Measurements from ENCODE around the gene CCDC74A. TPM values are rescaled to one million over a fixed set of nuclear protein-coding genes. Genes with fewer than 3 reads are reported as not detected.
"Not testable (repeated sequence)": the region's sequence is repeated elsewhere in the genome, so short reads cannot be mapped to it uniquely, and the experiment has no call there.

The CCDC74A gene
- total RNA-seq, 1 donor from 2014 or later = 1.1 TPM

DNA sequence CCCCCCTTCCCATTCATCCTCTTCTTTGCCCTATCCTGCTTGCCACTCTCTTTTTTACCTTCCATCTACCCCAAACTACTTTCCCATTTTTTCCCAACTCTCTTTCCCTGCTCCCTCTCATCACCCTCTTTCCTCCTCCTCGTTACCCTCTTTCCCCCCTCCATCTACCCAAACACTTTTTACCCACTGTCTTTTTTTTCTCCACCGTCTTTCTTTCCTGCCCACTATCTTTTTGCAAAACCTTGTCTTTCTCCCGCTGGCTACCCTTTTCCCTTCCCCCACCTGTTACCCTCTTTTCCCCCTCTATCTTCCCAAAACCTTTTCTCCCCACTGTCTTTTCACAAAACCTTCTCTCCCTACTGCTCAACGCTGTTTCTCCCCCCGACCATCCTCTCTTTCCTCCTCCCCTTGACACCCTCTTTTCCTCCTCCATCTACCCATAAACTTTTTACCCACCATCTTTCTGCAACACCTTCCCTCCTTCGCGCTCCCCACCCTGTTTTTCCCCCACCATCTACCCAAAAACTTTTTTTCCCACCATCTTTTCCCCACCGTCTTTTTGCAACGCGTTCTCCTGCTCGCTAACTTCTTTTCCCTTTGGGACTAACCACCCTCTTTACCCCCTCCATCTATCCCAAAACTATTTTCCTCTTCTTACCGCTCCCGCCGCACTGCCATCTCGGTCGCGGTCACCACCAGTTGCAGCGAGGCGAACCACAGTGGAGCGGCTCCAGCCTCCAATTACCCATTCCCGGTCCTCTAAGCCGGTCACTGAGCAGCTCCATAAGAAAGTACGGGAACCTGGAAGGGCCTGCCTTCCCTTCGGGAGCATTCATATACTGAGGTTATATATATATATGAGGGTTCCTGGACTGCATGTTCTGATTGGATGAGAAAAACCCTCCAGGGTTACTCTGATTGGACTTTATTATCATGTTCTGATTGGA is 15.0 kb downstream of the CCDC74A start:
- DNase-seq (ENCODE audit: low spot score) = no peak
- intact Hi-C loops (cut with DNase I) = no loop called here

GRCh38 chr2:131543385-131543891 is 15.8 kb downstream of the CCDC74A start:
- no peak for DNase-seq (ENCODE audit: low spot score)
- intact Hi-C loops (cut with DNase I) = no loop called here

- DNase-seq (ENCODE audit: low spot score); intact Hi-C loops (cut with DNase I): not testable (repeated sequence)
Measured at GRCh38 chr2:131544006-131544812, 16.5 kb downstream of the CCDC74A start.

- intact Hi-C loops (cut with DNase I); DNase-seq (ENCODE audit: low spot score): not testable (repeated sequence)
Measured at GRCh38 chr2:131544813-131545165, 17.1 kb downstream of the CCDC74A start.

GRCh38 chr2:131552871-131553270 is 25.2 kb downstream of the CCDC74A start:
- intact Hi-C loops (cut with DNase I) = no loop called here
- no peak for DNase-seq (ENCODE audit: low spot score)

DNA sequence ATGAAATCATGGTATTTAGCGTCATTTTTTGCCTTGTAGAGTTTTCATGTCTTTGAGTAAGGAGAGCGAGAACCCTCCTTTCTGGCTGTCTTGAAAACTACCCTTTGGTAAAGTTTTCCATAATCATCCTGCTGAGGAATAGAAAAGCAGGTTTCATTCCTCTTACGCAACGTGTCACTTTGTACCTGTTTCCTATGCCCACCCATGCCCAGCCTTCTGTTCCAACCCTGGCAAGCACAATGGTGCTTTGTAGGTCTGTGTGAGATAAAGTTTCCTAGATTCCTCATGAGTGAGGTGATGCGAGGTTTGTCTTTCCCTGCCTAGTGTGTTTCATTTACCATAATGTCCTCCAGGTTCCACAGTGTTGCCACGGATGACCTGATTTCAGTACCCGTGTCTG is 29.3 kb downstream of the CCDC74A start:
- no peak for DNase-seq (ENCODE audit: low spot score)
- intact Hi-C loops (cut with DNase I) = no loop called here

DNA sequence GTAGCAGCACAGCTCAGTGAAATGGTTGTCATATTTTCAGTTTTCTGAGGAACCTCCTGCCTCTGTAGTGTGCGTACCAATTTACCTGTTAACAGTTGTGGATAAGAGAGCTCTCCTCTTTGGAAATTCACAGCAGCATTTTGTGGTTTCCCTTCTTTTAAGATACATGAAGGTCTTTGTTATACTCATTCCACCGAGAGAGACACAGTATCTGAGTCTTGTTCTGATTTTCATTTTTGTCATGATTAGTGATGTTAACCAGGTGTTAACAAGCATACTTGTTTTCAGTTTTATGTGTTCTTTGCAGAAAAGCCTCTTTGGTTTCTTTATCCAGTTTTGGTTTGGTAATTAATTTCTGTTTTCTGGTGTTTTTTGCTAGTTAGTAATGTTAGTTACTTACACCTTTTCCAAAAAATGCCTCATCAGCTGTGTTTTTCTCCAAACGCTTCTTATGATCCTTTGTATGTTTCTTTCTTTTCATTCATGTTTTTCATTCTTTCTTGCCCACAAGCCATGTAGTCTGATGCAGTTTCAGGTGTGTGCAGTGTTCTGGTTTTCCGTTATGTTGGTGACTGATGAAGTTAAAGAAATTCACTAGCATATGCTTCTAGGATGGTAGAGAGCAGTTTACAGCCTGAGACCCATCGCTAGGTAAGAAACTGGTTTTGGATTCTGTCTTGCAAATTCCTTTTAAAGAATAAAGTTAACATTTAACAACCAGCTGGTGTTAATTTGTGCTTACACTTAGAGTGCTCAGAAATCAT is 30.1 kb downstream of the CCDC74A start:
- intact Hi-C loops (cut with DNase I) = no loop called here
- no peak for DNase-seq (ENCODE audit: low spot score)

DNA sequence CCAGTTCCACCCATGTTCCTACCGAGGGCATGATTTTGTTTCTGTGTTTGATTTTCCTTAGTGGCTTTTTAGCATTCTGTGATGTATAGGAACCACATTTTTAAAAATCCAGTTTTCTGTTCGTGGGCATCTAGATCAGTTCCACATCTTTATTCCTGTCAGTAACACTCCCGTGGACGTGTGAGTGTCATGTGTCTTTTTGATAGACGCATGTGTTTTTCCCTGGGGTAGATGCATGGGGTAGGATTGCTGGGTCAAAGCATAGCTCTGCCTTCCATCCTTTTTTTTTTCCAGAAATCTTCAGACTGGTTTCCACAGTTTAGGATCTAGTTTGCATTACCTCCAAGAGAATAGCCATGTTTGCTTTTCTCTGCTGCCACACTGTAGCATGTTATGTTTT is 38.7 kb downstream of the CCDC74A start:
- DNase-seq (ENCODE audit: low spot score) = no peak
- intact Hi-C loops (cut with DNase I) = no loop called here

GRCh38 chr2:131567891-131568290 is 40.2 kb downstream of the CCDC74A start:
- DNase-seq (ENCODE audit: low spot score) = no peak
- intact Hi-C loops (cut with DNase I) = no loop called here

DNA sequence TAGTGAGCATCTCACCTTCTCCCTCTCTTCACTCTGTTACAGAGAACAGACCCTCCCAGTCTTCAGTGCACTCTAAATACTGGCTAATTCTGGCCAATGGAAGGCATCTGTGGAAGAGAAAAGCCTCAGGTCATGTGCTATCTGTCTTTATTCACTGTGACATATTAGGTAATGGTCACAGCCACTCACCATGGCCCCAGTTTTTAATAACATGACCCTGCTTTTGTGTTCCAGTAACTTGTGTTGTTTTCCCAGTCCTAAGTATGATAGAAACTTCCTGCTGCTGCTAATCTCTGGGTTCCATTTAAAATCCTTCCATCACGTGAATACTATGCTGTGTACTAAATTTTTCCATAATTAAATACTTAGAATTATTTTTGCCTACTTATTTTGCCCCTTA is 40.7 kb downstream of the CCDC74A start:
- intact Hi-C loops (cut with DNase I) = not testable (repeated sequence)

GRCh38 chr2:131572175-131572574 is 44.5 kb downstream of the CCDC74A start:
- intact Hi-C loops (cut with DNase I) = no loop called here
- no peak for DNase-seq (ENCODE audit: low spot score)

More for the DNA sequence above, 40.7 kb downstream of the CCDC74A start:
- not testable (repeated sequence) for DNase-seq (ENCODE audit: low spot score)

- DNase-seq (ENCODE audit: low spot score) = no peak
- intact Hi-C loops (cut with DNase I) = no loop called here
Measured at GRCh38 chr2:131577812-131578211, 50.1 kb downstream of the CCDC74A start.

- no peak for DNase-seq (ENCODE audit: low spot score)
- intact Hi-C loops (cut with DNase I) = no loop called here
Measured at GRCh38 chr2:131580187-131580586, 52.5 kb downstream of the CCDC74A start.

Small RNA genes lying within 50 kb of the gene (microRNA-seq; reads per million reads assigned to microRNA genes)
- gene MIR4784 = not detected

Other genes with a start within 250 kb of the CCDC74A start
- gene RAB6D, start 163.7 kb upstream of the CCDC74A start, total RNA-seq = 0.16 TPM
- gene TUBA3D, start 51.8 kb upstream of the CCDC74A start, total RNA-seq = 4.0 TPM
- 79.3 TPM for gene MZT2A, start 35.5 kb upstream of the CCDC74A start, total RNA-seq